Neural crest cell (in vitro differentiated cells): ENCODE data around the gene PRELID1. TPM values are rescaled to one million over a fixed set of nuclear protein-coding genes. Genes with fewer than 3 reads are reported as not detected.

Experiments
- DNase-seq: peaks from one replicate; pipeline ENCODE4 v3.0.0; 2021; ENCODE audit warnings: low read depth, mixed read lengths, low spot score
- H3K27ac Mint-ChIP-seq: one replicate; pipeline ENCODE4 v1.8.0; 2021; ENCODE audit warnings: mild to moderate bottlenecking, mixed read lengths; ENCODE audit not compliant: unreplicated experiment
- H3K27me3 Mint-ChIP-seq: 2 replicates; pipeline ENCODE4 v1.8.0; 2021; ENCODE audit warnings: low read depth, mild to moderate bottlenecking, mixed read lengths
- H3K36me3 Mint-ChIP-seq: 2 replicates; pipeline ENCODE4 v1.8.0; 2021; ENCODE audit warnings: low read depth, mild to moderate bottlenecking, mixed read lengths
- H3K4me1 Mint-ChIP-seq: 2 replicates; pipeline ENCODE4 v1.8.0; 2021; ENCODE audit warnings: mixed read lengths
- H3K4me3 Mint-ChIP-seq: one replicate; pipeline ENCODE4 v1.8.0; 2021; ENCODE audit warnings: mild to moderate bottlenecking, mixed read lengths
- H3K9me3 Mint-ChIP-seq: 2 replicates; pipeline ENCODE4 v1.8.0; 2021; ENCODE audit warnings: mixed read lengths
- CTCF ChIP-seq: fragments of 200-600 bp; sonication (generic); conservative IDR thresholded peaks from 2 replicates; pipeline ENCODE4 v1.5.0; 2021; ENCODE audit warnings: antibody characterized with exemption, mild to moderate bottlenecking
- total RNA-seq: library from RNA; stranded (reverse); gene quantifications from 2 replicates; pipeline ENCODE4 v1.2.1, GENCODE V29; 2021

PRELID1 gene
- total RNA-seq, 1 donor from 2014 or later, result 169 TPM

- Mint-ChIP-seq H3K9me3 (no peaks in the 10 kb centered on the region), H3K4me3 (no peak overlapping the region), H3K36me3 (peaks cover 27% of the 10 kb centered on the region), H3K27ac (no peak overlapping the region), H3K4me1 (peaks cover 1% of the 10 kb centered on the region), H3K27me3 (no peaks in the 10 kb centered on the region)
- DNase-seq, result no peak
- no peak for TF ChIP-seq CTCF
Measured at GRCh38 chr5:177291735-177292134, 11.9 kb upstream of the PRELID1 start.

GRCh38 chr5:177293819-177294581, 9.6 kb upstream of the PRELID1 start:
- Mint-ChIP-seq H3K4me3 (no peak overlapping the region), H3K36me3 (peaks cover 24% of the 10 kb centered on the region), H3K9me3 (no peaks in the 10 kb centered on the region), H3K4me1 (peaks cover 4% of the 10 kb centered on the region), H3K27me3 (no peaks in the 10 kb centered on the region), H3K27ac (peak overlapping the region; percentile 19)
- DNase-seq, result no peak
- no peak for TF ChIP-seq CTCF

- H3K9me3 Mint-ChIP-seq, result no peaks in the 10 kb centered on the region
- no peak overlapping the region for H3K4me3 Mint-ChIP-seq
- TF ChIP-seq CTCF, result no peak
- DNase-seq, result no peak
- H3K4me1 Mint-ChIP-seq, result peaks cover 4% of the 10 kb centered on the region
- peaks cover 20% of the 10 kb centered on the region for H3K36me3 Mint-ChIP-seq
- peak overlapping the region; percentile 19 for H3K27ac Mint-ChIP-seq
- no peaks in the 10 kb centered on the region for H3K27me3 Mint-ChIP-seq
Measured at GRCh38 chr5:177294632-177295031, 9.0 kb upstream of the PRELID1 start.

- Mint-ChIP-seq H3K4me3 (no peak overlapping the region), H3K4me1 (peaks cover 13% of the 10 kb centered on the region), H3K9me3 (no peaks in the 10 kb centered on the region), H3K27me3 (no peaks in the 10 kb centered on the region), H3K27ac (no peak overlapping the region), H3K36me3 (peaks cover 18% of the 10 kb centered on the region)
- TF ChIP-seq CTCF, result no peak
- DNase-seq, result no peak
Measured at GRCh38 chr5:177295924-177296323, 7.7 kb upstream of the PRELID1 start.

- Mint-ChIP-seq H3K27me3 (no peaks in the 10 kb centered on the region), H3K9me3 (no peaks in the 10 kb centered on the region), H3K4me3 (no peak overlapping the region), H3K27ac (no peak overlapping the region), H3K36me3 (peaks cover 15% of the 10 kb centered on the region), H3K4me1 (peaks cover 14% of the 10 kb centered on the region)
- no peak for DNase-seq
- TF ChIP-seq CTCF, result no peak
Measured at GRCh38 chr5:177296581-177296980, 7.0 kb upstream of the PRELID1 start.
